HG03342 (cell line): ENCODE results near the gene IL22RA2.

ENCODE experiments used
- ATAC-seq: cut with Tn5 transposase; IDR thresholded peaks from one replicate; pipeline ENCODE4 v1.9.1; 2021; ENCODE audit warnings: mild to moderate bottlenecking, moderate library complexity; ENCODE audit not compliant: unreplicated experiment

IL22RA2 gene

DNA sequence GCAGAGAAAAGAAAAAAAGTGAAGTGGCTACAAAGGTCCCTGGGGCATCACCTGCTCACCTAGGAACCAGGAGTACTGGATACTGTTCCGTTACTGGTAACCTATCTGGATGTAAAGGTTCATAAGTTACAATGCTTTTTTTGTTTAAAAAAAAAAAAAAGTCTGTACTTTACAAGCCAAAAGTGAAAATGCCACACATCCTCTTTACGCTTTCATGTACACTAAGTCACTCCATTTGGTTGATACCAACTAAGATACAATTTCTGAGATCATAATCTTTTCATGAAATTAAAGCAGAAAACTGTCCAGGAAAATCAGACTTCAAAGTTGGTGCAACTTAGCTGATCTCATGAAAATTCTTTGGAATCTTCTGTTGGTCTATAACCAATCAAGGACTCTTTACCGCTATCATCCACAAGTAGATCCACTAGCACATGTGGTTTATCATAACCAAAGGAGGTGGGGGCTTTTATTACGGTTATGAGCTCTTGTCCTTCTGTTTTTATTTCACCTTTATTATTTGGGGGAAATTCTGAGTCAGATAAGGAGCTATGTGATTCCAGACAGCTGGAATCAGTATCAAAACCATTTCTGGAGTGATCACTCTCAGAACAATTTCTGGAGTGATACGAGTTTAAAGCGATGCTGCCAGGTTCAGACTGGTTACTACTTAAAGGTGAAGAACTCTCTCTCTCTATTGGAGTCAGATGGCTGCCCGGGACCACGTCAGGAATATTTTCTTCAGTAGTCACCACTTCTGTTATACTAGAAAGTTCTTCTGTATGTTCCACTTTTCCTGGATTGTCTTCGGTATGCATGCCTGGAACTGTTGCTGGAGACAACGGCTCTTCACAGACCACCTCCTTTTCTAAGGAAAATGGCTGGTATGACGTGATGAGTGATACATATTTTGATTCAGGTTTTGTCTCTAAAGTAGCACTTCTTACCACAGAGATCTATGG lies 24.5 kb upstream of the IL22RA2 start:
- ATAC-seq: no peak

DNA sequence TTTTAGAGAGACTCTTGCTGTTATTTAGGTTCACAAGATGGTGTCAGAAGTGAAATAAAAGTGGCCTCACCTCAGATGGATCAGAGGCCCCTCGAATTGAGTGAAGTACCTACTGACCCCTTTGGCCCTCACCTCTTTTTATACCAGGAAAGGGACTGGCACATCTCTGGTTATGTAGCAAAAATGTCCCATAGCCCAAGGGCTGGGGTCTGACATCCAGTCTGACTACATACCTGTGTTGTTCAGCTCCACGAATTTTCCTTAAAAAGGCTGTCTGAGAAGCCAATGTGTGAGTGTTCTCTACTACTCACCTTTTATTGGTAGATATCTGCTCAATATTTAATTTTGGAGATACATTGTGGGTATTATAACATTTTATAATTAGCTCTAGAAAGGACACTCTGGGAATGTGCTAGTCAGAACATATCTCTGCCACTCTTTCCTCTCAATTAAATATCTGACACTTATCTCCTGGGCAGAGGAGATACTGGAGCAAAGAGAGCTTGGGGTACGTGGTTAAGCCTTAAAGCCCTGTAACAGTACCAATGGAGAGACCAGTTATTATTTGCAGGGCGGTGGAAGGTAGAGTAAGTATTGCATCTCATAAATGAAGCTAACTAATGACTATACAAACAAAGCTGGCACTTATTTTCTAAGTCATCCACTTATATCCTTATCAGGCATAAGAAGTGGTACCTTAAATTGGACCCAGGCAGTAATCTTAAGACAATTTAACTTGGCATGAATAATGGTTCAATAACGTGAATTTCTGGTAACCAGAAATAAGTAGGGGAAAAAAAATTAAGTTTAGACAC lies 20.0 kb upstream of the IL22RA2 start:
- ATAC-seq: no peak

DNA sequence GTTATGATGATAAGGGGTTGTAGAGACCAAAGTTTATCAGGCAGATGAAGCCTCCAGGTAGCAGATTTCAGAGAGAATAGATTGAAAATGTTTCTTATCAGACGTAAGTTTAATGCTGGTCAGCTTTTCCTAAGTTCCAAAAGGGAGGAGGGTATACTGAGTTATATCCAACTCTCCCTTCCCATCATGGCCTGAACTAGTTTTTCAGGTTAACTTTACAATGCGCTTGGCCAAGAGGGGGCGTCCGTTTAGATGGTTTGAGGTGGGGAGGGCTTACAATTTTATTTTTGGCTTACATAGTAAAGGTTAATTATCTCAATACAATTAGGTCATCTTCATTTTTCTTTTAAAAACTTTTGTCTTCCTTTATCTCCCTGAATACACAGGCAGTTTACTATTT lies 19.4 kb upstream of the IL22RA2 start:
- ATAC-seq: no peak

- no peak for ATAC-seq
Measured at GRCh38 chr6:137191670-137192069, 18.2 kb upstream of the IL22RA2 start.

DNA sequence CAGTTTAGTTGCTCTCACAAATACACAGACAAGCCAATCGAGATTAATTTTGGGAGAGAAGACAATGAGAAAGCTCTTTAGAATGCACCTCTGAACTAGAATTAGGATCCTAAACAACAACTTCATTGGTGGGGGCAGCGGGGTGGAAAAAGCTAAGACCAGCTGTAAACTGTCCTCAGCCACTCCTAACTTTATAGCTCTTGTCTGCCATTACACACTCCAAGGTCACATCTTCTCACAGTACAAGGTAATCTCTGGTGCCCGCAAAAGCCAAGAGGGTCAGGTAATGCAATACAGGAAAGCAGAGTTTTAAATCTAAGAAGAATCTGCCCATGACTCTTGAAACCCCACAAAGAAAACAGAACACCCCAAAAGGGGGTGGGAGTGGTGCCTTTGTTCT lies 17.8 kb upstream of the IL22RA2 start:
- ATAC-seq: no peak

- ATAC-seq: no peak
Measured at GRCh38 chr6:137190583-137191094, 17.2 kb upstream of the IL22RA2 start.

GRCh38 chr6:137188855-137189254 lies 15.4 kb upstream of the IL22RA2 start:
- ATAC-seq: no peak

DNA sequence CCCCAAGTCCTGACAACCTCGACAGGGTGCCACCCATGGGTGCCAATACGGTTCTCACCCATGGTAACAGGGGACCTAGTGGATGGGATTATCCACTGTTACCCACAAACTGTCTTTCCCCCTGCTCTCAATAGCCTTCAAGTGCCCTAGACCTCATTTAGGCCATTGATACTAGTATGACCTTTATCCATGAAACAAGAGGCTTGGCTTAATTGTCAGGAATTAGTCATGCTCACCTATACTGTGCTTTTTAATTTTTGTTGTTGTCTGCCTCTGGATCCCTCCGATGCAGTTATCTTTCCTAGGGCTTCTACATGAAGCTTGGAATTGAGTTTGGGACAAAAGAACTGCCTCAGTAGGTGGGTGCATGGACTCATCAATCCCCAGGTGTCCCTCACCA lies 11.8 kb upstream of the IL22RA2 start:
- ATAC-seq: no peak

DNA sequence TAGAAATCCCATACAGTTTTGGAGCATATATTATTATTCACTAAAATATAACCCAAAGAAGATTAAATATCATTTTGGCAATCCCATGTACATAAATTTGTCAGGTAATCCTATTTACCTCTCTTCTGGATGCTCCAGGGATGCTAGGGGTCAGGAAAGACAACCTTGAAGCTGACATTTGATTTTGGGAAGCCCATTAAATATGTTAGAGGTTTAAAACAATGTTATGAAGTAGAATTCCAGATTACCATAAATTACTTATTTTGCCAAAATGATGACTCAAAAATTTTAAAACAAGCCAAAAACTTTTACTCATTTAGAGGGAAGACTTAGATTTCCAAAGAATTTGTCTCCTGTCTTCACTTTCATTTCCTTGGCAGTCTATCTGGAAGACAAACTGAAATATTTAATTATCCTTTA lies 9.2 kb upstream of the IL22RA2 start:
- ATAC-seq: no peak

DNA sequence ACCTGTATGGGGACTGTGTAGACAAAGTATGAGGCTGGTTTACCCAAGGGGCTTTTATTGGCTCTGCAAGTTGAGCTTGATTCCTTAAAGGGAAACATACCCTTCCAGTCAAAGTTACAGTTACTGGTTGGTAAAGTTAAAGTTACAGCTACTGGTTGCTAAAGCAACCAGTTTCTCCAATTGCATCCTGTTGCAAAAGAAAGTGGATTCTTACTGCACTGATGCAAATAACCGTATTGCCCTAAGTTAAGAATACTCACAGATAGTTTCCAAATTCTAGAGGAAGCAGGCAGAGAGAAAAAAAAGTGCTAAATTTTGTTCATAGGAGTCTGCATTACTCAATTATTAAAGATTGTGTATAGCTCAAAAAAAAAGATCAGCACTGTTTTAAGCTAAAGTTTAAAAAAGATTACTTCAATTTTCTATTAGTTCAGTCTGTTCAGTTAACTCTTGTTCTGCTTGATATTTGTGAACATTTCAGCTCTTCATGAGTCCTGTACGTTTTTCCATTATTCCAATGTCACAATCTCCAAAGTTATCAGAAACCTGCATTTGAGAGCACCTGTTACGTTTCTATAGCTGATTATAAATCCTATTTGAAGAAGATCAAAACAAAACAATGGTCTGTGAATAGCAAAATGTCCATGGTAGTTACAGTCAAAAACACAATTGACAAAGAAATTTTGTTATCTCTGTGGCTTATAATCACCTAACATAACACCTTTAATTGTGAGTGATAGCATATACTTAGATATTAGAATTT lies 8.6 kb upstream of the IL22RA2 start:
- no peak for ATAC-seq

GRCh38 chr6:137177611-137178010 lies 4.2 kb upstream of the IL22RA2 start:
- no peak for ATAC-seq

DNA sequence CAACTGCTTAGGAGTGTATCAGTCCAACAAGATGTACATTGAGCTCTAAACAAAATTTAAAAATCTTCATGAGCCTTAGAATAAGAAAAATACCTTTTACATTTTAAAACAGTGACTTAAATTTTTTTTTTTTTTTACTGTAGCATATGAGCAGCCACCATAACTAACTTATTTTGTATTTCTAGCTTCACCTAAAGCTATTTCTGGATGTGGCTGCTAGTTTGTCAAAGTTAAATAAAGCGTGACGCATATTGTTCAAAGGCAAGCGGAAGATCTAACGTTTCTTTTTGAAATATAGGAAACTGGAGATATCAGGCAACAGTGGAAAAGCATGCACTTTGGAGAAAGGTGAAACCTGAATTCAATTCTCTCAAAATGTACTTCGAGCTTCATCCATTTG lies 3.3 kb upstream of the IL22RA2 start:
- ATAC-seq: no peak

GRCh38 chr6:137175868-137176245 lies 2.4 kb upstream of the IL22RA2 start:
- no peak for ATAC-seq

DNA sequence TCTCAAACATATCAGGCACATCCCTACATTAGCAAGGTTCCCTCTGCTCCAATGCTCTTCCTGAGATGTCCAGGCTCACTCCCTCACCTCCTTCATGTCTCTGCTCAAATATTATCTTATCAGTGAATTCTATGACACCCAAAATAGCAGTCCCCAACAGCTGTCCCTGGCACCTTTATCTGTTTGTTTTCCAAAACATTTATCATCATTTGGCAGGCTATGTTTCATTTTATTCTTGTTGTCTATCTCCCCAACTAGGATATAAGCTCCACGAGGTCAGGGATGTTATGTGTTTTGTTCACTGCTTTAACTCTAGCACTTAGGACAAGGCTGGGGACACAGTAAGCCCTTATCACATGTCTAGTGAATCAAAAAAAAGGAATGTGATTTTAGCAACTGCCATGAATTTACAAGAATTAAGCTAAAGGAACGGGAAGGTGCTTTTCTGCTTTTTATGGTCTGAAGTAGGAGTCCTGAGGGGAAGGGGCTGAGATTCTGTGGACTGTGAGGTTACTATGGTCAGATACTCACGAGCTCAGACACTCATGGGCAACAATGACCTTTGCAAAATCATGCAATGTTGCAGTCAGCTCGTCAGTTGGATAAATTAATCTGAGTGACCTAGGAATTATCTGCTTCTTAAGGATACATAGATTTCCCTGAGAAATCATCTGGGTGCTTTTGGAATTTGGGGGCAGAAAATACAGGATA lies 1.9 kb upstream of the IL22RA2 start:
- no peak for ATAC-seq

DNA sequence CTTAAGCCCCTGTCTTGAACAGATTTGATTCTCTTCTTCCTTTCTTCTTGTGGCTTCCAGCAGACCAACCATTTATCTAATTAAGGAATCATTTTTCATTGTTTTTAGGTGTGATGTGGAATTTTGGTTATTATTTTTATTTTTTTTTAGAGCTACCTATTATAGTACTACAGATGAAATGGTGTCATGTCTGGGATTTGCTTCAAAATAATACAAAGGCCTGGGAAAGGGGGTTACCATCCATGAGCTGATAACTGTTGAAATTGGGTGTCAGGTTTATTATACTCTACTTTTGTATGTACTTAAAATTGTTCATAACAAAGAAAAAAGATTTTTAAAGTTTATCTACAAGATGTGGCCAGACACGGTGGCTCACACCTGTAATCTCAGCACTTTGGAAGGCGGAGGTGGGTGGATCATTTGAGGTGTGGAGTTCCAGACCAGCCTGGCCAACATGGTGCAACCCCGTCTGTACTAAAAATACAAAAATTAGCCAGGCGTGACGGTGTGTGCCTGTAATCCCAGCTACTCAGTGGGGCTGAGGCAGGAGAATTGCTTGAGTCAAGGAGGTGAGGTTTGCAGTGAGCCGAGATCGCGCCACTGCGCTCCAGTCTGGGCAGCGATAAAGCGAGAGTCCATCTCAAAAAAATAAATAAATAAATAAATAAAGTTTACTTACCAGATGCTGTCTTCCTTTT lies 561 bp downstream of the IL22RA2 start:
- ATAC-seq: no peak

GRCh38 chr6:137171824-137172733 lies 1.4 kb downstream of the IL22RA2 start:
- no peak for ATAC-seq

- ATAC-seq: no peak
Measured at GRCh38 chr6:137171053-137171374, 2.4 kb downstream of the IL22RA2 start.

GRCh38 chr6:137170266-137171052 lies 3.0 kb downstream of the IL22RA2 start:
- ATAC-seq: no peak
